Activated CD8-positive, alpha-beta memory T cell treated with anti-CD3 and anti-CD28 coated beads for 48 hours (primary cell): Measurements from ENCODE around the gene IRF9.

Experiments
- DNase-seq, 3 experiments: peaks; one replicate each; pipeline ENCODE4 v3.0.0-alpha.2; 2020; ENCODE audit warnings: low read depth in 2 of 3, low spot score in 2 of 3

Gene IRF9

DNA sequence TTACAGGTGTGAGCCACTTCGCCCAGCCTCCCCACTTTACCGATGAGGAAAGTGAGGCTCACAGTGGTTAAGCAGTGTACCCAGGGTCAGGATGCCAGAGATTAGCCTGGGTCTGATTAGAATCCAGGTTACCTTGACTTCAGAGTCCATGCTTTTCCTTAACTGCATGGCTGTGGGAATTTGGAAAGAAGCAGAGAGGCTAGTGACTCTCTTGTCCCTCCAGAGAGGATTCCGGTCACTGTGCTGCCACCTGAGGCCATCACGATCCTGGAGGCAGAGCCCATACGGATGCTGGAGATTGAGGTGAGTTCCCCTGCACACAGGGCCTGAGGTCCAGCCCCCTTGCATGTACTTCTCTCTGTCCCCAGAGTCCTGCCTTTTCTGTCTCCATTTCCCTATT lies 15.5 kb downstream of the IRF9 start:
- DNase-seq: no peak

DNA sequence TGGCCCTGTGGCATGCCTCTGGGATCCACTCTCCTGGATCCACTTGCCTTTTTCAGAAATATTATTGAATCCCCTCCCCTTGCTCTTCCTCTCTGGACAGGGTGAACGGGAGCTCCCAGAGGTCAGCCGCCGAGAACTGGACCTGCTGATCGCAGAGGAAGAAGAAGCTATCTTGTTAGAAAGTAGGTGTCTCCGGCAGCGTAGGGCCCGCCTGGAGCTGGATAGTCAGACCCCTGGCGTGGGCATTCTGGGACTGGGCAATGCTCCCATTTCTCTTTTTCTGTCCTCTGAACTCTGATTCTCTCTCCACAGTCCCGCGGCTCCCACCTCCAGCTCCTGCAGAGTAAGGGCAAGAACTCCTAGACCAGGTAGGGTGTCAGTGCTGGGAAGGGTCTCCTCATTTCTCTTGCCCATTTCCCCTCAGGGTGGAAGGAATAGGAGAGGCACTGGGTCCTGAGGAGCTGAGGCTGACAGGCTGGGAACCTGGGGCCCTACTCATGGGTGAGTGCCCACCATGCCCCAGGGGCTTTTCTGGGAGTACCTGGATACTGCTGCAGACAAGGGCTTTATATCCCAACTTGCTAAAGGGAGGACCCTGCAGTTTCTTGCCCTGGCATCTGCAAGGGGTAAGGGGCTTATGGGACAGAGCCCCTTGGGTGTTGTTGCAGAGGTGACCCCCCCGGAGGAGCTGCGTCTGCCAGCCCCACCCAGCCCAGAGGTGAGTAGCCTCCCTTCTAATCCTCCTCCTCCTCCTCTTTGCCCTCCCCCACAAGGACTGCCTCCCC lies 16.2 kb downstream of the IRF9 start:
- DNase-seq: no peak

DNA sequence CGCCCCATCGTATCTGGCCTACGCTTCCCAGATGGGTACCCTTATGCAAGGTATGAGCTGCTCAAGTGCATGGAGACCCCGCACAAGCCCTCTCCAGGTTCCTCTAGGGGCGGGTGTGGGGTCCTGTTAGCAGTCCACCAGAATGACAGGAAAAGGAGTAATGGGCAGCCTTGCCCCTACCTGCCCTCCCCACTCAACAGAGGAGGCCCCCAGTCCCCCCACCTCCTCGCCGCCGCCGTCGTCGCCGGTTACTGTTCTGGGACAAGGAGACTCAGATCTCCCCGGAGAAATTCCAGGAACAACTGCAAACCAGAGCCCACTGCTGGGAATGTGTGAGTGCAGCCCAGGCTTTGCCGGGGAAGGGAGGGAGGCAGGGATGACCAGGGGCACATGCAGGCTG lies 16.8 kb downstream of the IRF9 start:
- no peak for DNase-seq

DNA sequence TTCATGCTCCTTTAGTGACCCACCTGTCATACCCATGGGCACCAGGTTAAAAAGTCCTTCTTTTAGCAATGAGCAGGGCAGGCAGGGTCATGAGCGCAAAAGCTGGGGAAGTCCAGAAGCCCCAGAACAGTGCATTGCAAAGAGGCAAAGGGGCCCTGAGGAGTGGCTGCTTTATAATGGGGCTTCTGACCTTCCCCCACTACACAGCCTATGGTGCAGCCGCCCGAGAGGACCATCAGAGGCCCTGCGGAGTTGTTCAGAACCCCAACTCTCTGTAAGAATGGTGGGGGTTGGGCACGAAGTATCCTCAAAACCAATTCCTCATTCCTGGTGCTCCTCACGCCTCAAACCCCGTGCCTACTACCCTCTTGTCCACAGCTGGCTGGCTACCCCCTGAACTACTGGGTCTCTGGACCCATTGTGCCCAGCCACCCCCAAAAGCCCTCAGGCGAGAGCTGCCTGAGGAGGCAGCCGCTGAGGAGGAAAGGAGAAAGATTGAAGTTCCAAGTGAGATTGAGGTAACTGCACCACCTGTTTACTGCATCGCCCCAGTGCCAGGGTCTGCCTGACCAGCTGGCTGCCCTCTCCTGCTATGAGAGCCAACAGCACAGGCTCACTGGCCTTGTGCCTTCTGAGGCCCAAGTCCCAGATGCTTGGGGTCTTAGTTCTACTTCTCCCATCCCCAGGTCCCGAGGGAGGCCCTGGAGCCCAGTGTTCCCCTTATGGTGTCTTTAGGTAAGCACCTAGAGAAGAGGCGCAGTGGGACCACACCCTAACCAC lies 17.5 kb downstream of the IRF9 start:
- no peak for DNase-seq

DNA sequence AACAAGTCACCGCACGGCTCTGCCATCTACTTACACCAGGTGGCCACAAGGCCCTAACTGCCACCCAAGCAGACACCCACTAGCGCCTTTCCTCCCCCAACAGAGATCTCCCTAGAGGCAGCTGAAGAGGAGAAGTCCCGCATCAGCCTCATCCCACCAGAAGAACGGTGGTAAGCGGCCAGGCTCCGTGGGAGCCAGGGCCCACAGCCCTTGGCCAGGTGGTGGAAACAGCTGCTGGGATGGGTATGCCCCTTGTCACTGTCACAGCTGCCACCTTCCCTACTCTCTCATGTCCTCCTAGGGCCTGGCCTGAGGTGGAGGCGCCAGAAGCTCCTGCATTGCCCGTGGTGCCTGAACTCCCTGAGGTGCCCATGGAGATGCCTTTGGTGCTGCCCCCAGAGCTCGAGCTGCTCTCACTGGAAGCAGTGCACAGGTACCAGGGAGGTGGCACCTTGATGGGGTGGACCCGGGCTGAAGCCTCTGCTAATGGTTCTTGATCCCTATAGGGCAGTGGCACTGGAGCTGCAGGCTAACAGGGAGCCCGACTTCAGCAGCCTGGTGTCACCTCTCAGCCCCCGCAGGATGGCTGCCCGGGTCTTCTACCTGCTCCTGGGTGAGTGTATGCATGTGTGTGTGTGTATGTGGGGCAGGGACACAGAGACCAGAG lies 18.4 kb downstream of the IRF9 start:
- DNase-seq: no peak

DNA sequence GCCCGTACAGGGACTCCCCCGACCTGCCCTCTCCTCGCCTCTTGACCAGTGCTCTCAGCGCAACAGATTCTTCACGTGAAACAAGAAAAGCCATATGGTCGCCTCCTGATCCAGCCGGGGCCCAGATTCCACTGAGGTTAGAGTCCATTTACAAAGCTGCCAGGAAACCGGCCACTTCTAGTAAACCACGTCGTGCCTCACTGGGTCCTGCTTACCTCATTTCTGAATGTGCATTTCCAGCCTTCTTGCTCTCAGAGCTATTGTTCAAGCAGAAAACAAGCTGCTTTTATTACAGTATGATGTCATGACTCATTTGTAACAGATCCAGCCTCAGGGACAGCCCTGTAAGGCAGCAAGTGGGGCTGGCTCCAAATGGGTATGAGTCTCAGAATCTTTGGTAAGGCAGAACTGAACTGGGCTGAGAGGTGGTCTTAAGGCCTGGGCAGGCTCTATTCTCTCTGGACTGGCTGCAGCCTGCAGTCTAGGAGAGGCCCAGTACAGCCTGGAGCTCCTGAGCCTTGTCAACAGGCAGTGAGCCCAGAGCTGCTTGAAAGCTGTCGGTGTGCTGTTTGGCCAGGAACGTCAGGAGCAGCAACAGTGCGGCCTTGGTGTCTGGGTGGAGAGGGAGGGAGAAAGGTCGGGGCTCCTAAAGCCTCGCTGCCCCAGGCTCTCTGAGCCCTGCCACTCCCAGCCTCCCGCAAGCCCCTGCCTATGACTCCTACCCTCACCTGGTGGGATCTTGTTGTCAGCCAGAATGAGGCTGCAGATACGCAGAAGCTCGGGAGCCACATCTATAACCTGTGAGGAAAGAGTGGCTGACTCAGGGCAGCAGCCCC lies 19.1 kb downstream of the IRF9 start:
- no peak for DNase-seq

DNA sequence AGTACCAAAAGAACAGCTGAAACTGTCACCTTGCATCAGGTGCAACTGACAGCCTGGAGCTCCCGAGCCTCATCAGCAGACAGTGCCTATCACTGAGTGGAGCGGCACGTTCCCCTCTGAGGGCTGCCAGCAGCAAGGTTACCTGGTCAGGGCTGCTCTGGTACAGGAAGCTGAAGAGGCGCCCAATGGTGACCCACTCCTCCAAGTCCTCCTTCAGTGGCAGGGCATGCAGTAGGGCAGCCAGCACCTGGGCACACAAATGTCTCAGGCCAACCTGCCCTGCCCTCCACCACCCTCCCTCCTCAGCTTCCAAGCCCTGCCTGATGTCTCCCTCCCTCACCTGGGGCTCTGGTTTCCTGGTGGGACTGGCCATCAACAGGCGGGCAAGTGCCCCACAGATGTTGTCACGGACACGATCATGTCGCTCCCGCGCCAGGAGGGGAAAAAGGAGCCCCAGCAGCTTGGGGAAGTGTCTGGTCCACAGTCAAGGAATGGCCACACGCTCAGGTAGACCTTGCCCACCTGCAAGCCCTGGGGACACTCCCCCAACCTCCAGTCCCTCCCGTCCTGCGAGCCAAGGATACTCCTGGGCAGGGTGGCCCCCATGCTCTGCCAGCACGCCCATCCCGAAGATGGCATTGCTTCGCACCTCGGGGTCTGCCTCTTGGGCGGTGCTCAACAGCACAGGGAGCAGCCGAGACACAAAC lies 20.5 kb downstream of the IRF9 start:
- no peak for DNase-seq

DNA sequence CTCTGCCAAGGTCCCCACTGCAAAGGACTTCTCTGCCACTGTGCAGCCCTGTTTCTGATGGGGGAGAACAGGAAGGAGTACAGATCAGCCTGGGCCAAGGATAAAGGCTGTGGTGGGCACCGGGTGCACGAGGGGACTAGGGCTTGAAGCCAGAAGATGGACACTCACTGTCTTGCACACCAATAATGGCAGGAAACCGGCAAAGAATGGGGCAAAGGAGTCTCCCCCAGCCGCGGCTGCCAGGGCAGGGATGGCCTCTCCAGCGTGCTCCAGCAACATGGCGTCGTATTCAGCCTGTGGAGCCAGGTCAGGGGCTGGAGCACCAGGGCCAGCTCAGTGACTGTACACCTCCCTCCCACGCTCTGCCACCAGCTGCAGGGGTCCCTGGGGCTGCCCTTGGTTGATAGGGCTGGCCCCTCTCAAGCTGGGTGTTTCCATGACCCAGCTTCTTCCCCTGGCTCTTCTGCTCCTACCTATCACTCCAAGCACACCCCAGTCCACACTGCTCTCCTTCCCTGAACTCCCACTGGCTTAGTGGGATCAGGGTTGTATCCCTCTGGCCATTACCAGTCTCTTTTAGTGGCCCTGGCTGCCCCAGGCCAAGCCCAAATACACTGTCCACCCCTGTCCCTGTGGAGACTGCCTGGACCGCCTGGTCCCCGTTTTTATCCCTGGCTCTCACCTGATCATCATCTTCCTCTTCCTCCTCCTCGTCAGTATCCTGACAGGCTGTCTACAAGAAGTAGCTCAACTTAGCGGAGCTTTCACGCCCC lies 21.2 kb downstream of the IRF9 start:
- no peak for DNase-seq

DNA sequence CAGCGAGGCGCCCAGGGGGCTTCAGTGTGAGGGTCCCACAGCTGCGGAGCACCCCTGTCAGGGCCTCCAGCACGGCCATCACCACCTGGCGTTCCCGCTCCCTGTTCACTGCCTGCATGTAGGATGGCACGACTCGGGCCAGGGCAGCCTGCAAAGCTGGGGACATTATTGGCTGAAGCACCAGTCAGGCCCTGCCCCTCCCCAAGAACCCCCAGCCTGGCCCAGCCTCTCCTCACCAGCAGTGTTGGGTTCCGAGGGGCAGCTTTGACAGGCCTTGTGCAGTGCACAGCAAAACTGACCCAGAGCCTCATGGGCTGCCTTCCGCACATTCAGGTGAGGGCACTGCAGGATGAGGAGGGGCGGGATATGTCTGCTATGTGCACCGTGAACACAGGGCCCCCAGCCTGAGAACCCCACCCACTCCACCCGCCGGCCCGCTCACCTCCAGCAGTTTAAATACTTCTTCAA lies 22.0 kb downstream of the IRF9 start:
- DNase-seq: no peak

DNA sequence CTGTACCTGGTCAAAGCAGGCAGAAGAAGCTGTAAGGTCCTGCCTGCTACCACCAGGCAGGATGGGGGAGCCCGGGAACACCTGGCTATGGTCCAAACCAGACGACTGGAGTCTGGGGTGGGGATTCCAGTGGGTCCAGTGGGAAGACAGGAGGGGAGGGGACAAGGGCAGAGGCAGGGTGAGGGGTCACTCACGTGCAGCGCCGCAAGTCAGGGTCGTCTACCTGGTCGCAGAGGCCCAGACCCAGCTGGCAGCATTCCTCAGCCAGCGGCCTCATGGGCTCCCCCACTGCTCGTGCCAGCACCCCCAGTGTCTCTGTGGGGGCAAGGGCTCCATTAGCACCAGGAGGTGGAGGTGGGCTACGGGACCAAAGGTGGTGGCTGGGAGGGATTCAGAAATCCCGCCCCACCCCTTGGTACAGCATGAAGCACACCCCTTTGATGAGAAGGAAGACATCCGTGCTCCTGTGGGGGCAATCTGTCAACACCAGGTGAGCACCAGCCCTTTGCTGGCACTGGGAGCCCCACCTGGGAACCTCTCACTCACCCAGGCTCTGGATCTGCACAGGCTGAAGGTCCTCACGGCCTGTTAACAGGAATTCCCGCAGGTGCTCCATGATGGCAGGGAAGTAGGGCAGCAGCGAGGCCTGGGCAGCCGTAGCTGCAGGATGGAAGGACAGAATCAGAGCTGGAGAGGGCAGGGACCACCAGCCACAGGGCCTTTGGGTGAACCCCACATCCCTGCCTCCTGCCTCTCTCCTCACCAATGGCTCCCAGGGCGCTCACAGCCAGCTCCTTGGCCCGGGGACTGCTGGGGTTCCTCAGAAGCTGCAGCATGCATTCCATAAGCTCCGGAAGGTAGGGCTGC lies 23.3 kb downstream of the IRF9 start:
- DNase-seq: no peak

DNA sequence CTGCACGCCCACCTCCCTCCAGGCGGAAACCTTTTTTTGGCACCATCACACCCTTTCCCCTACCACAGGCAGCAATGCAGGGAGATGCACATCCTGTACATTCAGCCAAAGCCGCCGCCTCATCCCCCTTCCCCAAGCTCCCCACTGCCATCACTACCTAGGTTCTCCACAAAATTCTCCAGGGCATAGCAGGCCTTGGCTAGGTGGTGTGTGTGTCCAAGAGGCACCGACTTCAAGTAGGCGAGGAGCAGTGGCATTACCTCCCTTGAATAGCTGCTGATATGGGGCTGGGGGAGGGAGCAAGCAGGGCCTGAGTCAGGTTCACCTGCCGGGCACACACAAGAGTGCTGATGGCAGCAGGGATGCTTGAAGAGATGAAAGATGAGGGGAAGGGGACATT lies 24.0 kb downstream of the IRF9 start:
- no peak for DNase-seq

DNA sequence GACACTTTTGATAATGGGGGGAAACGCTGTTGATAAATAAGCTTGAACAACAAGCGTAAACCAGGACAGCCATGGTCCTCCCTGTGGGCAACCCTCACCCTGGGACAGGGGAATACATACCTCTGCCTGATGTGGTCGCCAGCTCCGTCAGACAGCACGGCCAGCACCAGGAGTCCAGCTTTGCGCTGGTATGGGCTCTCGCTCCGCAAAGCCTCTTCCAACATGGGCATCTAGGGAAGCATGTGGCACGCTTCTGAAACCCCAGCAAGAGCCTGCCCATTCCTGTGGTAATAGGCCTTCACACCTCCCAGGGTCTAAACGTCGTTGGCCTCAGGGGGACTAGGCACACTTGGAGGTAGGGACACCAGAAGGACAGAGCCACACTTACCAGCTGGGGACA lies 24.7 kb downstream of the IRF9 start:
- no peak for DNase-seq

DNA sequence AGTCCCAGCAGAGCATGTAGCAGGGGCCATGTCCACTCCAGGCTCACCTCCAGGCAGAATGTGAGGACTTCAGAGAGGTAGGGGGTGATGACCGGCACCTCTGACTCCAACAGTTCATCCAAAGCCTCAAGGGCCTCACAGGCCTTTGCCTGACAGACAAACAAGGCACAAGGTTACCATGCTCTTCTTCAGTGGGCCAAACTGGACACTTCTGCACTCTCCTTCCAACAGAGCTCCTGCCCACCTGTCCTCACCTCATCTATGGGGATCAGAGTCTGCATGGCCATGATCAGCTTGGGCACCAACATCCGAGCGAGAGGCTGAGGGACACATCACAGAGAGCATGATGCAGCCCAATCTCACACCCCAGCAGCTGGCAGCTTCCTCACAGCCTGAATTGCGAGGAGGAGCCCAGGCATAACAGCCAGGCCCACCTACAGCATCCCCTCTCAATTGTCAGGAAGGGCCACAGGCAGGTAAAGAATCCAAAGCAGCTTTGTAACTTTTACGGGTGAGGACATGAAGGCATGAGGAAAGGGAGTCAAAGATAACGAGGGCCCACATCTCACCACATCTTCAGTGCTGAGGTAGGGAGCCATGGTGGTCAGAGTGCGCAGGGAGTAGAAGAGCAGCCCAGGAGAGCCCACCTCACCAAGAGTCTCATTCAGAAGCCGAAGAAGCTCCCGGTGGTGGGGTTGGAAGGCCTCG lies 25.9 kb downstream of the IRF9 start:
- DNase-seq: no peak

DNA sequence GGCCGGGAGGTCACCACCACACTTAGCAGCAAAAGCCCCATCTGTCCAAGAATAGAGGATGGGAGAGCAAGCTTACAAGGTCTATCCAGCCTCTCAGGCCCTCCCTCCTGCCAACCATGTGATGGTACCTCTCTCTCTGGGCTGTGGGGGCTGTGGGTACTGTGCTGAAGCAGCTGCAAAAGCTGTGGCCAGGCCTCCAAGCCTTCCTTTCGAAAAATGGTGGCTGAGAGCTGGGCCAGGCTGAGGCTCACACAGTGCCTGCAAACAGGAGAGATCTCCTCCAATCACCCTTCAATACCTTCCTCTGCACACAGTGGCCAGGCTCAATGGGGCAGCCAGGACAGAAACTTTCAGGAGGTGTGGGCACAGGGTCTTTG lies 26.5 kb downstream of the IRF9 start:
- DNase-seq: no peak

DNA sequence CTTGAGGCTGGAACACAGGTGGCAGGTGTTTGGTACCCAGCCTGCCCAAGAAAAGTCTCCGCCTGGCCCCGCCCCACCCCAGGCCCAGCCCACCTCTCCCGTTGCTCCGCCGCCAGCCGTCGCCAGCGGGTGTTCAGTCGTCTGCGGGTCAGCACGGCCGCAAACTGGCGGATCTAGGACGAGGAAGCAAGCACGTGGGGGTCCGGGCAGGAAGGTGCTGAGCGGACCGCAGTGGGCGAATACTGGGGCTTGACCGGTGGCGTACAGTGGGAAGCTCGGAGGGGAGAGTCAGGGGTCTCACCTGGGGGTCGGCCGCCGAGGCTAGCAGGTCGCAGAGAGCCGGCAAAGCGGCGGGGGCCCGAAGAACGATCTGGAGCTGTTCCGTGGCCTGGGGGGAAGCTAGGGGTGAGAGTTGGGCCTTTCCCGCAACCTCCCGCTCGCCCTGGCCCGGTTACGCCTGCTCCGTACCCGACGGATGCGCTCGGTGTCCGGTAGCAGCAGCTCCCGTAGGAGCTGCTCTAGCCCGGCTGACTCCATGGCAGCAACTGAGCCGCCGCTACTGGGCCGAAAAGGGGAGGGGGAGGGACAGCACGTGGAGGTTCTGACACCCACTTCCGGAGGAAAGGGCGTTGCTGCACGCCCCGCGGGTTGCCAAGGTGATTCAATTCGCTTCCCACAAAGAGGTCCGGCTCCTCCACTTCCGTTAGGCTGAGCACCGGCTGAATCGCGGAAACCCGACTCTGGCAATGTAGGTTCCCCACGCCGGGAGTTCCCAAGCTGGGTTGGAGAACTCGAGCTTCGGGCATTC lies 27.4 kb downstream of the IRF9 start, which contains the start of gene IPO4:
TSS of gene IPO4 (minus strand) at position 566 of the 808 bp plus-strand sequence. CDS start at position 537, 29 bp downstream.
- peak; percentile 71 to 90 (median 86) for DNase-seq

DNA sequence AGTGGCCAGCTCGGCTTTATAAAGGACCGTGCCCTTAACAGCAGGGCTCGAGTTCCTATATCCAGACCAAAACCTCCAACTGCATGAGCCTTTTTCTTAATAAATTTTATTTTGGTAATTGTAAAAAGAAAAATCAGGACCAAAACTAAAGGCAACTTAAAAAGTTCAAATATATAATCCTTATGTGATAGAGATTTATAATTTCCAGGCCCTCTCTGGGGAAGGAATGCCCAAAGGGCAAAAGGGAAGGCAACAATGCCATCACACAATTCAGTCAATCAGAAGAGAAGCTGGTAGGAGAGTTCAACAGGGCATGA lies 28.0 kb downstream of the IRF9 start:
- DNase-seq: no peak

DNA sequence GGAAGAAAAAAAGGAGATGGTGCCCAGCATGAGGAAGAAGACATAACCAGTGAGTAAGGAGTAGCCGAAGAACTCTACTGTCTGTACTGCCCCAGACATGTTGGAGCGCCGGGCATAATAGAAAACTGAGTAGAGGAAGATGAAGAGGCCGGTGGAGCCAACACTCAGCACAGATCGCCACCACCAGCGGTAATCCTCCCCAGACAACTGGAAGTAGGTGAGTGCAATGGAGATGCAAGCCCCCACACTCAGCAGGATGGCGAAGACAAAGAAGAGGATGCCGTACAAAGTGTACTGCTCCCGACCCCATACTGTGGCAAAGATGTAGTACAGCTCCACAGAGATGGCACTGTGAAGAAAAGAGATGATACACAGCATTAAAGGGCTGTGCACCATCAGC lies 28.4 kb downstream of the IRF9 start:
- no peak for DNase-seq
